ENCODE measurements around the gene SLC25A27.

Gene SLC25A27

GRCh38 chr6:46699970-46700369, 47.2 kb downstream of the SLC25A27 start:
- no peak for TF ChIP-seq Cebpa-rat (IDR thresholded peaks at IDR 0.05)
- H4K20me1 ChIP-seq = no peaks in the 10 kb centered on the region
- no peak overlapping the region for H3K4me3 ChIP-seq
- no peaks in the 10 kb centered on the region for H3K27me3 ChIP-seq
- no peak overlapping the region for H3K4me2 ChIP-seq
- H3K9me3 ChIP-seq = no peaks in the 10 kb centered on the region
- no peaks in the 10 kb centered on the region for H3K36me3 ChIP-seq
- H3K4me1 ChIP-seq = no peaks in the 10 kb centered on the region
- no peak overlapping the region for H3K9ac ChIP-seq
- H3K27ac ChIP-seq = no peak overlapping the region

- Histone ChIP-seq H3K27ac (no peak overlapping the region), H3K4me2 (no peak overlapping the region), H3K4me1 (no peaks in the 10 kb centered on the region), H3K9ac (no peak overlapping the region), H4K20me1 (no peaks in the 10 kb centered on the region), H3K4me3 (no peak overlapping the region), H3K36me3 (no peaks in the 10 kb centered on the region), H3K27me3 (no peaks in the 10 kb centered on the region), H3K9me3 (no peaks in the 10 kb centered on the region)
- no peak for TF ChIP-seq Cebpa-rat (IDR thresholded peaks at IDR 0.05)
Observed at GRCh38 chr6:46704562-46704961, 51.8 kb downstream of the SLC25A27 start.

- no peaks in the 10 kb centered on the region for H3K4me1 ChIP-seq
- H3K27me3 ChIP-seq = no peaks in the 10 kb centered on the region
- H3K4me3 ChIP-seq = no peak overlapping the region
- H3K9ac ChIP-seq = no peak overlapping the region
- H3K36me3 ChIP-seq = no peaks in the 10 kb centered on the region
- no peak overlapping the region for H3K27ac ChIP-seq
- H3K4me2 ChIP-seq = no peak overlapping the region
- no peaks in the 10 kb centered on the region for H3K9me3 ChIP-seq
- no peak for TF ChIP-seq Cebpa-rat (IDR thresholded peaks at IDR 0.05)
- no peaks in the 10 kb centered on the region for H4K20me1 ChIP-seq
Observed at GRCh38 chr6:46706464-46706863, 53.7 kb downstream of the SLC25A27 start.

- no peak overlapping the region for H3K4me3 ChIP-seq
- H3K4me2 ChIP-seq = no peak overlapping the region
- no peak for TF ChIP-seq Cebpa-rat (IDR thresholded peaks at IDR 0.05)
Observed at GRCh38 chr6:46711491-46711890, 58.7 kb downstream of the SLC25A27 start.

GRCh38 chr6:46715141-46715540, 62.4 kb downstream of the SLC25A27 start:
- H3K36me3 ChIP-seq = no peaks in the 10 kb centered on the region
- H3K4me2 ChIP-seq = no peak overlapping the region
- no peak overlapping the region for H3K4me3 ChIP-seq
- no peaks in the 10 kb centered on the region for H3K9me3 ChIP-seq
- no peaks in the 10 kb centered on the region for H3K4me1 ChIP-seq
- H3K9ac ChIP-seq = no peak overlapping the region
- TF ChIP-seq Cebpa-rat (IDR thresholded peaks at IDR 0.05) = no peak
- no peaks in the 10 kb centered on the region for H3K27me3 ChIP-seq
- no peaks in the 10 kb centered on the region for H4K20me1 ChIP-seq
- H3K27ac ChIP-seq = no peak overlapping the region

More at GRCh38 chr6:46711491-46711890, 58.7 kb downstream of the SLC25A27 start:
- H3K36me3 ChIP-seq = no peaks in the 10 kb centered on the region
- H3K9me3 ChIP-seq = no peaks in the 10 kb centered on the region
- no peak overlapping the region for H3K9ac ChIP-seq
- H3K27ac ChIP-seq = no peak overlapping the region
- no peaks in the 10 kb centered on the region for H4K20me1 ChIP-seq
- no peaks in the 10 kb centered on the region for H3K4me1 ChIP-seq
- no peaks in the 10 kb centered on the region for H3K27me3 ChIP-seq

GRCh38 chr6:46719099-46719498, 66.3 kb downstream of the SLC25A27 start:
- TF ChIP-seq Cebpa-rat (IDR thresholded peaks at IDR 0.05) = no peak
- no peaks in the 10 kb centered on the region for H3K27me3 ChIP-seq
- H3K9me3 ChIP-seq = no peaks in the 10 kb centered on the region
- H4K20me1 ChIP-seq = no peaks in the 10 kb centered on the region
- H3K36me3 ChIP-seq = no peaks in the 10 kb centered on the region
- H3K27ac ChIP-seq = no peak overlapping the region
- H3K4me2 ChIP-seq = no peak overlapping the region
- H3K9ac ChIP-seq = no peak overlapping the region
- no peaks in the 10 kb centered on the region for H3K4me1 ChIP-seq
- H3K4me3 ChIP-seq = no peak overlapping the region

GRCh38 chr6:46720401-46720800, 67.6 kb downstream of the SLC25A27 start:
- Histone ChIP-seq H3K4me3 (no peak overlapping the region), H4K20me1 (no peaks in the 10 kb centered on the region), H3K9ac (no peak overlapping the region), H3K36me3 (no peaks in the 10 kb centered on the region), H3K9me3 (no peaks in the 10 kb centered on the region), H3K4me2 (no peak overlapping the region), H3K4me1 (no peaks in the 10 kb centered on the region), H3K27ac (no peak overlapping the region), H3K27me3 (no peaks in the 10 kb centered on the region)
- no peak for TF ChIP-seq Cebpa-rat (IDR thresholded peaks at IDR 0.05)
